GM13976 (cell line): ENCODE data around the gene F12.

Experiments
- DNase-seq: peaks from one replicate; pipeline ENCODE4 v3.0.0; 2012; ENCODE audit warnings: low spot score
- in situ Hi-C: fragments of 300-500 bp; cut with MboI; formaldehyde crosslinking; loops from one replicate; pipeline ENCODE4 v1.12.0; 2022; ENCODE audit warnings: low sequenced_read_pairs, mixed read lengths, inconsistent platforms; ENCODE audit not compliant: unreplicated experiment
- TF ChIP-seq, protein P1 (sequence below): IDR thresholded peaks from 2 replicates; pipeline ENCODE4 v1.5.1; 2012; ENCODE audit warnings: borderline replicate concordance, mild to moderate bottlenecking; ENCODE audit not compliant: insufficient read depth; ENCODE audit errors: extremely low read depth, missing control alignments, control extremely low read depth

F12 gene

DNA sequence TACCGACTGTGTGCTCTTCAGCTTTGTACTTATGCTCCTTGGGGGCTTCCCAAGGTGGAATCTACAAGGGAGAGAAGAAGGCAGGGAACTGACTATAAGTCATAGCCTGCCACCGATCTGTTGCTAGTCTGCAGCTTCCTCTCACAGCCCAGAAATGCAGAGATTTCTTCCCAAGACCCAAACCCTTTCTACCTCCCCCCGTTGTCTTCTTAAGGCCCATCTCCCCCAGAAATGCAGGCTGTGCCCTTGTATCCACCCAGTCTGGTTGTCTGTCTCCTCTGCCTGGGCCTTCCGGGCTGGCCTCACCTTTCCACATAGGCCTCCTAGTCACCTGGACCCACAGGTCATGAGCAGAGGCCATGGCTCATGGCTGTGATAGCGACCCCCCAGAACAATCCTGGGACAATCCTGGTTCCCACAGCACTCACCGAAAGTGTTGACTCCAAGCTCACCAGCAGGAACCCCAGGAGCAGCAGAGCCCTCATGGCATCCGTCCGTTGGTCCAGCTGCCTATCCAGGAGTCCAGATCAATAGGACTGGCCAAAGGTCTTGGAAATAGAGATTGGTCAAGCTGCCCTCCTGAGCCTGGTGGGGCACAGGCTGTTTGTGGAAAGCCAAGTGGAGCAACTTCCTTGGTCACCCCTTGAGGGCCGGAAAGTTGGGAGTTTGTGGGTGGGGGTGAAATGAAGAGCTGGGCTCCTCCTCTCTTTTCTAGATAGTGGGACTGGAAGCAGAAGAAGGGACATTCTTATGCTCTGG lies at the start of gene F12:
Gene F12 (minus strand): TSS at position 522 of the 759 bp plus-strand sequence. CDS start 37 bp downstream, at position 485.
- in situ Hi-C loops: loop anchor here (10.0 kb wide), 1 partner anchor 46 kb away; no protein-coding TSS in a partner anchor
- TF ChIP-seq, protein P1, sequence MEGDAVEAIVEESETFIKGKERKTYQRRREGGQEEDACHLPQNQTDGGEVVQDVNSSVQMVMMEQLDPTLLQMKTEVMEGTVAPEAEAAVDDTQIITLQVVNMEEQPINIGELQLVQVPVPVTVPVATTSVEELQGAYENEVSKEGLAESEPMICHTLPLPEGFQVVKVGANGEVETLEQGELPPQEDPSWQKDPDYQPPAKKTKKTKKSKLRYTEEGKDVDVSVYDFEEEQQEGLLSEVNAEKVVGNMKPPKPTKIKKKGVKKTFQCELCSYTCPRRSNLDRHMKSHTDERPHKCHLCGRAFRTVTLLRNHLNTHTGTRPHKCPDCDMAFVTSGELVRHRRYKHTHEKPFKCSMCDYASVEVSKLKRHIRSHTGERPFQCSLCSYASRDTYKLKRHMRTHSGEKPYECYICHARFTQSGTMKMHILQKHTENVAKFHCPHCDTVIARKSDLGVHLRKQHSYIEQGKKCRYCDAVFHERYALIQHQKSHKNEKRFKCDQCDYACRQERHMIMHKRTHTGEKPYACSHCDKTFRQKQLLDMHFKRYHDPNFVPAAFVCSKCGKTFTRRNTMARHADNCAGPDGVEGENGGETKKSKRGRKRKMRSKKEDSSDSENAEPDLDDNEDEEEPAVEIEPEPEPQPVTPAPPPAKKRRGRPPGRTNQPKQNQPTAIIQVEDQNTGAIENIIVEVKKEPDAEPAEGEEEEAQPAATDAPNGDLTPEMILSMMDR: no peak
- DNase-seq: no peak

DNA sequence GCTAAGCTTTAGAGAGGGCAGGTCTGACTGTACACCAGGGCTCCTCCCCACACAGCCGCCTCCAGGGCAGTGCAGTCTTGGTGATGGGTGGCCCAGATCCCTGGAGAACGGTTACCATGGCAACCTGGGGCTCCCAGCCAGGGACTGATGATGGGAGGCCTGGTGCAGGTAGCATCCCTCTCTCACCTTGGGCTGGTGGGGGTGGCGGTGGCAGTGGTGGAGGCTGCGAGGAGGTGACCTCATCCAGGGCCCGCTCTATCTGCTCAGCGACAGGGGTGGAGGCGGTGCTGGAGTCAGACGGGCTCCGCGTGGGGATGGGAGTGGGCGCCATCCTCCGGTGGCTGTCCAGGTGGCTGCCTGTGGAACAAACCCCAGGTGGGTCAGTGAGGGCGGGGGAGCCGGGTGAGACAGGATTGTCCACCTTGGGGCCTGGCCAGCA lies 49.6 kb upstream of the F12 start:
- DNase-seq: no peak
- in situ Hi-C loops: loop anchor here (10.0 kb wide), 1 partner anchor 54 kb away; the partner anchor contains the start of genes F12 and PFN3
- TF ChIP-seq, protein P1: no peak

DNA sequence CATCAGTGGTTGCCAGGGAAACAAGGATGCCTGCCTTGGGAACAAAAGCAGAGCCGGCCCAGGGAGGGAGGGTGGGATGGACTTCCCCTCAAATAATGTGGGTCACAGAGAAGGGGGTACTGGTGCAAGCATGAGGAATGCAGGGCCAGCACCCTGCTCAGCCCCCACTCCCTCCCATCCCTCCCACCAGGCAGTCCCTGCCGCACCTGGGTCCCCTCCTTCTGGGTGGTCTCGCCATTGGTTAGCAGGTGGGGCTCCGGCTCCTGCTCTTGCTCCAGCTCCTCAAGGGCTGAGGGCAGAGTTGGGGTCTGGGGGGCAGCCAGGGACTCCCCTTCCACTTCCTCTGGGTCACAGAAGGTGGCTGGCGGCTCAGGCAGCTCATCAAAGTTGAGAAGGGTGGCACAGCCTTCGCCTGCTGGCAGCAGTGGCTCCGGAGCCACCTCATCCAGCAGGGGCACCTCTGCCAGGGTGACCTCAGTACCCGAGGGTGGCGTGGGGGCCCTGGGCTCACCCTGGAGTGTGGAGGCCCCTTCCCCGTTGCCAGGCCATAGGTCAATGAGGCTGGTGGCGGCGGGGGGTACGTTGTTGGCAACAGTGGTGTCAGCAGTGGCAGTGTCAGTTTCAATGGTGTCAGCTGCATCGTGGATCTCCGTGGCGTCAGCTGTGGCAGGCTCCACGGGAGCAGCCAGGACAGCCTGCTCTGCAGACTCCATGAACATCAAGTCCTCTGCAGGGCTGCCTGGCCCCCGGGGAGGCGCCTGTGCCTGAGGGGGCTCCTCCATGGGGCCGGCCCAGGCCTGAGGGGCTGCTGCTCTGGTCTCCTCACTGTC lies 48.7 kb upstream of the F12 start:
- in situ Hi-C loops: loop anchor here (10.0 kb wide), 1 partner anchor 53 kb away; the partner anchor contains the start of genes F12 and PFN3
- DNase-seq: no peak
- TF ChIP-seq, protein P1: no peak

DNA sequence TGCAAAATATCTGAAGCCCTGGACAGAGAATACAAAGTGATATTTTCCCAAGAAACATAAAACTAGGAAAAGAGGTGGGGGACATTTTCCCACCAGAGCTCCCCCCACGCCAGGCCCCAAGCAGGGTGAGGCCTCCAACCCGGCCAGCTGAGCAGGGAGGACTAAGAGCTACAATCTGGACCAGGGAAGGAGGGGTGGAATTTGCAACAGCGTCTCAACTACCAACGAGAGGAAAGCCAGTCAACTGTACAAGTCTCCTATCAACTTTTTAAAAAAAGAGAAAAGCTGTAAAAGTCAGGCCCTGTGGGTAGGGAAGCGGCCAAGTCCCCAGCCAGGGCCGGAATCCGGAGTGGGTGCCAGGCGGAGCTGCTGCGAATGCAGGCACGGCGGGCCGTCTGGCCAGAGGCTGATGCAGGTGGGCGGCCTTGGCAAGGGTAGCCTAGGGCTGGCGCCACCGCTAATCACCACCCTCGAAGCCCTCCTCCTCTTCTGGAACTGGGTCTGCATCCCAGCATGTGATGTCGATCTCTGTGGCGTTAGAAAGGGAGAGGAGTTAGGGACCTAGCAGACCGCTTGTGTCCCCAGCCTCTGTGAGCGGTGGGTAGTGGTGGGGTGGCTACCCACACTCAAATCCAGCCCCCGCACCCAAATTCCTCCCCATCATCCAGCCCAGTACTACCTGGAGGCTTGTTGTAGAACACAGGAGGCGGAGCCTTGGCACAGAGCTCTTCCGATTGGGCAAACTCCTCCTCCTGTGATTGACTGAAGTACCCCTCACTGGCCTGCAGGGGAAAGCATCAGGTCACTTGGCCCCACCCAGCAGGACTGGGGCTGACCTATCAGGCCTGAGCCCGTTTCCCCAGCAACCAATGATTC lies 47.9 kb upstream of the F12 start:
- TF ChIP-seq, protein P1: peak; percentile 16
- in situ Hi-C loops: loop anchor here (10.0 kb wide), 1 partner anchor 52 kb away; the partner anchor contains the start of genes F12 and PFN3

DNA sequence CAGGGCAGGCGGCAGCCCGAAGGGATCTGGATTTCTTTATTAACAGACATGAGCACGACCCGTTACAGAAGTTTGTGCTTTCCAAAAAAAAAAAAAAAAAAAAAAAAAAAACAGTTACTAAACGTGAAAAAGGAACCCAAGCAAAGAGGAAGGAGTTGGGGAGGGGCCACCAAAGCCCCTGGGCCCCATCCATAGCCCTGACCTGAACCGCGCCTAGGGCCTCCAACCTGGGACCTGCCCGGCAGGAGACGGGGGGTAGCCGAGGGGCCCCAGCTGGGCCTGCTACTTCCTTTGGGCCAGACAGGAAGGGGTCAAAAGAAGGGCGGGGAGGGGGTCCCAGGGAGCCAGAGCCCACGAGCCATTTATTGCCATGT lies 47.2 kb upstream of the F12 start:
- no peak for DNase-seq
- TF ChIP-seq, protein P1: no peak
- in situ Hi-C loops: loop anchor here (10.0 kb wide), 1 partner anchor 52 kb away; the partner anchor contains the start of genes F12 and PFN3

More for the DNA sequence above, 47.9 kb upstream of the F12 start:
- DNase-seq: peak; percentile 93
